Gastrocnemius medialis (tissue), 4 donors: Measurements from ENCODE around the gene KLF7.

Source experiments
- POLR2A ChIP-seq, 2 donors: fragments of 450-650 bp; IDR thresholded peaks; one replicate each; pipeline ENCODE4 v1.6.1; 2017; ENCODE audit warnings: antibody characterized with exemption in 2 of 2, mild to moderate bottlenecking in 2 of 2, moderate library complexity in 2 of 2
- TF ChIP-seq, protein P1 (sequence below), 5 experiments: fragments of 450-650 bp in 3 of 5; fragments of 200-600 bp in 2 of 5; sonication (generic) in 2 of 5; IDR thresholded peaks in 4 of 5; conservative IDR thresholded peaks in 1 of 5; 1 replicate in 4 of 5; 2 replicates in 1 of 5; pipeline ENCODE4 v1.5.1; 2016 to 2019; ENCODE audit warnings: antibody characterized with exemption in 5 of 5, mild to moderate bottlenecking in 3 of 5, moderate library complexity in 3 of 5

DNA sequence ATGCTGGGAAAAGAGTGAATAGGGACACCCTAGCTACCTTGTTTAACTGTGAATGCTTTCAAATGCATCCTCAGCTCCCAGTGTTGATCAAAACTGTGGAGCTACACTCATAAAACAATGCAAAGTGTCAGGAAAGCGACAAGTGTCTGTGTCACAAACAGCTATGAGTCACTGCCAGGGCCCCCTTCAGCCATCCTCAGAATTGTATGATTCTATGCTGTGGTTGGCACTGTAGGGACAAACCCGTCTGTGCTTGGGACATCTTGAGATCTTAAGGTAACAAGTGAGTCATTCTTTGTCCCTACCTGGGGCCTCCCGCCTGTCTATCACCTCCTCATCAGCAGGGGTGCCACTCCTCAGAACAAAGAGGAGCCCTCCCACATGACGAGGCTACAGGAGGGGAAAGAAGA lies 42.4 kb downstream of the KLF7 start:
- TF ChIP-seq, protein P1, sequence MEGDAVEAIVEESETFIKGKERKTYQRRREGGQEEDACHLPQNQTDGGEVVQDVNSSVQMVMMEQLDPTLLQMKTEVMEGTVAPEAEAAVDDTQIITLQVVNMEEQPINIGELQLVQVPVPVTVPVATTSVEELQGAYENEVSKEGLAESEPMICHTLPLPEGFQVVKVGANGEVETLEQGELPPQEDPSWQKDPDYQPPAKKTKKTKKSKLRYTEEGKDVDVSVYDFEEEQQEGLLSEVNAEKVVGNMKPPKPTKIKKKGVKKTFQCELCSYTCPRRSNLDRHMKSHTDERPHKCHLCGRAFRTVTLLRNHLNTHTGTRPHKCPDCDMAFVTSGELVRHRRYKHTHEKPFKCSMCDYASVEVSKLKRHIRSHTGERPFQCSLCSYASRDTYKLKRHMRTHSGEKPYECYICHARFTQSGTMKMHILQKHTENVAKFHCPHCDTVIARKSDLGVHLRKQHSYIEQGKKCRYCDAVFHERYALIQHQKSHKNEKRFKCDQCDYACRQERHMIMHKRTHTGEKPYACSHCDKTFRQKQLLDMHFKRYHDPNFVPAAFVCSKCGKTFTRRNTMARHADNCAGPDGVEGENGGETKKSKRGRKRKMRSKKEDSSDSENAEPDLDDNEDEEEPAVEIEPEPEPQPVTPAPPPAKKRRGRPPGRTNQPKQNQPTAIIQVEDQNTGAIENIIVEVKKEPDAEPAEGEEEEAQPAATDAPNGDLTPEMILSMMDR (IDR thresholded peaks at IDR 0.05 in 4 of 5, conservative IDR thresholded peaks at IDR 0.05 in 1 of 5), result no peak
- TF ChIP-seq POLR2A (IDR thresholded peaks at IDR 0.05), result no peak
